ENCODE data around the gene XKR3.
"Not testable (repeated sequence)": the region's sequence is repeated elsewhere in the genome, so short reads cannot be mapped to it uniquely, and the experiment has no call there.

The XKR3 gene

DNA sequence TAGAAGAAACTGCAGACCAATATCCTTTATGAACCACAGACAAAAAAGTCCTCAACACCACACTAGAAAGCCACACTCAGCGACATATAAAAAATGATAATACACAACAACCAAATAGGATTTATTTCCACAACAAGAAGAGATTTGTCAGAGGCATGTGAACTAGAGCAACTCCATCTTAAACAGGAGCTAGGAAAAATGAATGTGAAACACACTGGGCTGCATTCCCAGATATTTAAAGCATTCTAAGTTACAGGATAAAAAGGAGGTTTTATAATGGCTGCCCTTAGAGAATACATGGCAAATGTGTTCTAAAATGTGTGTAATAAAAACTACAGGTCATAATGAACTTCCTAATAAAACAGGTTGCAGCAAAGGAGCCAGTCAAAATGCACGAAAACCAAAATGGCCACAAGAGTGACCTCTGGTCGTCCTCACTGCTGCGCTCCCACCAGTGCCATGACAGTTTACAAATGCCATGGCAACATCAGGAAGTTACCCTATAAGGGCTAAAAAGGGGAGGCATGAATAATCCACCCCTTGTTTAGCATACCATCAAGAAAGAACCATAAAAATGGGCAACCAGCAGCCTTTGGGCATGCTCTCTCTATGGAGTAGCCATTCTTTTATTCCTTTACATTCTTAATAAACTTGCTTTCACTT, 21.8 kb downstream of the XKR3 start:
- no peak for DNase-seq

DNA sequence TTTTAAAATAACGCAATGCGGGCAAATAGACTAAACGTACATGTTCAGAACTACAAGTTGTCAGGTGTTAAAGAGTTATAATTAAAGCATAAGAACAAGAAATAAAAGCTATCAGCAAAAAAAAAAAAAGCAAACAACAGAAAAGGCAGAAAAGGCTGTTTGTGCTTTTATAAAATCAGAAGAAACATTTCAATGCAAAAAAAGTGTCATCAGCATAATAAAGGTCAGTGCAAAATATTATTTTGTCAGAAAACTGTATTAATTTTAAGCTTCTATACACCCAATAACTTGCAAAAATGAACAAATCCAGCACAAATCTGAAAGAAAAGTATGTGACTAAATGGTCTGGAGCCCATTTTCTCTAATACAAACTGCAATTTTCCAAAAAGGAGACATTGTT, 23.6 kb downstream of the XKR3 start:
- no peak for DNase-seq

DNA sequence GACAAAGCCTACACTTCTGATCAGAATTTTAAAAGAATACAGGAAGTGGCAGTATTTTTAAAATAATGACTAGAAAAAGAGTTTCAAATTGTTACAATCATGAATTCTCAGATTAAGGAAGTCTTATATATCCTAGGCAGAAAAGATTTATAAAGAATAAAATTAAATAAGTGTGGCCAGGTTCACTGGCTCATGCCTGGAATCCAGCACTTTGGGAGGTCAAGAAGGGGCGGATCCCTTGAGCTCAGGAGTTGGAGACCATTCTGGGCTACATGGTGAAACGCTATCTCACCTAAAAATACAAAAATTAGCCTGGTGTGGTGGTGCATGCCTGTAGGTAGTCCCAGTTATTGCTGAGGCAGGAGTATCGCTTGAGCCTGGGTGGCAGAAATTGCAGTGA, 24.1 kb downstream of the XKR3 start:
- no peak for DNase-seq

DNA sequence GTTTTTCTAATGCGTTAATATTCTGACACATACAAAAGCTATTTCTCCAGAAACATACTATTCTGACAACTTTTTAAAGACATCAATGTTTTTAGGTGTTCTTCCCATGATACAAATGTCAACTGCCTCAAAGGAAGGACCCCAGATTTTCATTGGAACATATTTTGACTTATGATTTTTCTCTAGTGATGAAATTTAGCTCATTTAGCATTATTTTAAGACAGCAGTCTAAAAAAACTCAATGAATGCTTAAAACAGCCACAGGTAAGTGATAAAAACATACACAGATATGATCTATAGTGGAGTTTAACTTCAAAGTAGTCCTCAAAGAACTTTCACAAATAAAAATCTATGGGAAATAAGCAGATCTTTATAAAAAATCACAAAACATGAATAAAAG, 24.9 kb downstream of the XKR3 start:
- DNase-seq = no peak

DNA sequence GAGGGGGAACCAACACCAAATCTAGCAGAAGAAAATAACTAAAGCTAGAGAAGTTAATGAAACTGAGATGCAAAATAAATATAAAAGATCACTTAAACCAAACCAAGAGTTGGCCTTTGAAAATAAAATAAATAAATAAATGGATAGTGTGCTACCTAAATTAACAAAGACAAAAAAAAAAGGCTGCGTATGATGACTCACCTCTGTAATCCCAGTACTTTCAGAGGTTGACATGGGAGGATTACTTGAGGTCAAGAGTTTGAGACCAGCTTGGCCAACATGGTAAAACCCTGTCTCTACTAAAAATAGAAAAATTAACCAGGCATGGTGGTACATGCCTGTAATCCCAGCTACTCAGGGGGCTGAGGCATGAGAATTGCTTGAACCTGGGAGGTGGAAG, 29.7 kb downstream of the XKR3 start:
- DNase-seq = not testable (repeated sequence)

DNA sequence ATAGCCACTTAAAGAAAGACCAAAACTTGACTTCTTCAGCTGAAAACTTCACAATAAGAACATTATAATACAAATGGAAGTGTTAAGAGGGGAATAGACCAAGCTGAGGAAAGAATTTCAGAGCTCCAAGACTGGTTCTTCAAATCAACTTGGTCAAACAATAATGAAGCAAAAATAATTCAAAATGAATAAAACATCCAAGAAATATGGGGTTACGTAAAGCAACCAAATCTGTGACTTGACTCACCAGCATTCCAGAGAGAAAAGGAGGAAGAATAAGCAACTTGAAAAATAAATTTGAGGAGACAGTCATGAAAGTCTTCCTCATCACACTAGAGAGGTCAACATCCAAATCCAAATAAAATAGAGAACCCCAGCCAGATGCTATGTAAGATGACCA, 31.4 kb downstream of the XKR3 start:
- DNase-seq = no peak

DNA sequence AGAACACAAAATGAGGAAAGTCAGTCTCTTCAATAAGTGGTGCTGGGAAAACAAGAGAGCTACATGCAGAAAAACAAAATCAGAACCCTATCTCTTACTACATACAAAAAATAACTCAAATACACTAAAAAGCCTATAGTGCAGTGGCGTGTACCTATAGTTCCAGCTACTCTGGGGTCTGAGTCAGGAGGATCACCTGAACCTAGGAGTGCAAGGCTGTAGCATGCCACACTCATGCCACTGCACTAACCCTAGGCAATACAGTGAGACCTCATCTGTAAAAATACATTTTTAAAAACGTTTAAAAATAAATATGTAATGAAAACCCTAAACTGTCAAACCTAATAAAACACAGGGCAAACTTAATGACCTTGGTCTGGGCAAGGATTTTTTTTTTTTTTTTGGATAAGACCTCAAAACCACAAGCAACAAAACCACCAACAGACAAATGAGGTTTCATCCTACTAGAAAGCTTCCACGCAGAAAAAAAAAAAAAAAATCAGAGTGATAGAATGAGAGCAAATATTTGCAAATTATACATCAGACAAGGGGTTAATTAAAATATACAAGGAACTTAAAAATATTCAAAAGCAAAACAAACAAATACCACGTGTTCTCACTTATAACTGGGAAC, 35.2 kb downstream of the XKR3 start:
- DNase-seq = no peak

DNA sequence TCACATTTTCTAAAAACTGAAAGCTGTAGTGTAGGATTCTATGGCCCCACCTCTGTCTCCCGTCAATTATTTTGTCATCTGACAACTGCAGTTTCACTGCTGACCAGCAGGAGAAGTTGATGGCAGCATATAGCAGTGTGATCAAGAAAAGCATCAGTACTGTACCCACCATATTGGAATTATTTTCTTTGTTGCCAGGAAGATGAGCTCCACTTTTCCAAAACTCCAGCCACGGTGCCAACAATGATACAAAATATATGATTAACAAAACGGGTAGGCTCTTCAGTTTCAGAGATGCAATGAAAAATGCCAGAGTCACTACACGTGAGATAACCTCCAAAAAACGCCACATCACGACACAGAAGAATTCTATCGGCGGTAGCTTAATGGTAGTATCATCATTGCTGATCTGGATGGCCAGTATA, 41.3 kb downstream of the XKR3 start:
- DNase-seq = no peak

DNA sequence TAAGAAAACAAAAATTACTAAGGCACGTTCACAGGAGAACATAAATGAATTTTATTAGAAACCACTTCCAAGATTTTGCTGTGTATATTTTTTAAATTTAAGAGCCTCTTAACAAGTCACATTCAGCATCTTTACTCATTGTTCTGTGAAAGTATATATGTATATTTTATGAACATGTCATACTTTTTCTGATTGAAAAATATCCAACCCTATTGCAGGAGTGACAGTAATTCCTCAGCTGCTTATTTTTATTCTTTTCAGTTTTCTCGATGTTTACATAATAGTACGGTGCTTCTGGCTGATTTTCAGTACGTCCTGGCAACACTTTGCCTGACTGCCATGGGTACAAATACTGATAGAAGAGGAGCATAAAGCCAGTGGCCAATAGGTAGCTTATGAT, 41.8 kb downstream of the XKR3 start:
- DNase-seq = no peak

DNA sequence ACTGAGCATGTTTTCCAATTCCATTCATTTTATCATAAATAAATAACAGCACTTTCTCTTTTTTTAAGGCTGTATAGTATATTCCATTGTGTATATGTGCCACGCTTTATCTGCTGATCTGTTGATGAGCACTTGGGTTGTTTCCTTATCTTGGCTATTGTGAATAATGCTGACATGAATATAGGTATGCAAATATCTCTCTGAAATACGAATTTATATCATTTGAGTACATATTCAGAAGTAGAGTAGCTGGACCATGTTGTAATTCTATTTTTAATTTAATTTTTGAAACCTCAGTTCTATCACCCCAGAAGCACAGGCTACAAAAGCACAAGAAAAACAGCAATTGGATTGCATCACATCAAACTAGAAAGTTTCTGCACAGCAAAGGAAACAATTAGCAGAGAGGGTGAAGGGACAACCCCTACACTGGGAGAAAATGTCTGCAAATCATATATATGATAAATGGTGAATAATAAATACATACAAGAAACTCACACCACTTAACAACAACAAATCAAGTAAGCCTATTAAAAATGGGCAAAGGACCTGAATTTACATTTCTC, 43.4 kb downstream of the XKR3 start:
- no peak for DNase-seq

DNA sequence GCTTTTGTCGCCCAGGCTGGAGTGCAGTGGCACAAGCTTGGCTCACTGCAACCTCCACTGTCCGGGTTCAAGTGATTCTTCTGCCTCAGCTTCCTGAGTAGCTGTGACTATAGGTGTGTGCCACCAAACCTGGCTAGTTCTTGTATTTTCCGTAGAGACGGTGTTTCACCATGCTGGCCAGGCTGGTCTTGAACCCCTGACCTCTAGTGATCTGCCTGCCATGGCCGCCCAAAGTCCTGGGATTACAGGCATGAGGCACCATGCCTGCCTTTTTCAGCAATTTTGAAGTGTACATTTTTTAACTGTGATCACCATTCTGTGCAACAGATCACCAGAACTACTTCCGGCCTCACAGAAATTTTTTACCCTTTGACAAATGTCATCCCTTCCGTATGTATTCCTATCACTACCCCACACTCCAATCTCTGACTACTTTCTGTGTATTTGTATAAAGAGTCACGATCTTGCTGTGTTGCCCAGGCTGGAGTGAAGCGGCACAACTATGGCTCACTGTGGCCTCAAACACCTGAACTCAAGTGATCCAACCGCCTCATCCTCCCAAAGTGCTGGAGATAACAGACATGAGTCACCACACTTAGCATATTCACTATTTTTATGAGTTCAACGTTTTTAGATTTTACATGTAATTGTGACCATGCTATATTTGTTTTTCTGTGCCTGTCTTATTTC, 44.0 kb downstream of the XKR3 start:
- no peak for DNase-seq

DNA sequence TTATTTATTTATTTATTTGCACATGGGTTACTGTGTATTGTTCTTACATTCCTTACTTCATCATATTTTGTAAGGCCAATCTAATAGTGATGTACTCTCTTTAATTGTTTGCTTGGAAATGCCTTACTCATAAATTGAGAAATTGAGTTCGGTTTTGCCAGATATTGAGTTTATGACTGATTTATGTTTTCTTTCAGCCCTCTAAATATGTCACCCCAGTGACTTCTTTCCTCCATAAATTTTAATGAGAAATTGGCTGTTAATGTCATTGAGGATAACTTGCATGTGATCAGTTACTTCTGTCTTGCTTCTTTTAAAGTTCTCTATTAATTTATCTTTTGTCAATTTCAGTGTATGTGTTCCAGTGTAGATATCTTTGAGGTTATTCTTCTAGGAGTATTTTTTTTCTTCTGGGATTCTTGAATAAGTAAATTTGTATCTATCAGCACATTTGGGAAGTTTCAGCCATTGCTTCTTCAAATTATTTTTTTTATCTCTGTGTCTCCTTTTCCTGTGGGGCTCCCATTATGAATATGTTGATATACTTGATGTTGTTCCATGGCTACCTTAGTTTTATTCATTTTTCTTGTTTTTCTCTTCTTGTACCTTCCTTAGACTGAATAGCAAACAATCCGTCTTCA, 47.8 kb downstream of the XKR3 start:
- no peak for DNase-seq

DNA sequence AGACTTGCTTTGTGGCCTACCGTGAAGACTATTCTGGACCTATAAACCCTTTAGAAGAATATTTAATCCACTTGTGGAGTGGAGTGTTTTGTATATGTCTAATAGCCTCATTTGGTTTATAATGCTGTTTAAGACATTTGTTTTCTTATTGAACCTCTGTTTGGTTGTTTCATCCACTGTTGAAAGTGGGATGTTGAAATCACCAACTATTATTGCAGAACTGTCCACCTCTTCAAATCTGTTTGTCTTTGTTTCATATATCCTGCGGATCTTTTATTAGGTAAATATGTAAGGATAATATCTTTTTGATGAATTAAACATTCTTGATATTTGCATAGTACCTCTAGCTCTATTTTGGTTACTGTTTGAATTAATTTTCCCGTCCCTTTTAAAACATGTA, 49.1 kb downstream of the XKR3 start:
- DNase-seq = no peak

DNA sequence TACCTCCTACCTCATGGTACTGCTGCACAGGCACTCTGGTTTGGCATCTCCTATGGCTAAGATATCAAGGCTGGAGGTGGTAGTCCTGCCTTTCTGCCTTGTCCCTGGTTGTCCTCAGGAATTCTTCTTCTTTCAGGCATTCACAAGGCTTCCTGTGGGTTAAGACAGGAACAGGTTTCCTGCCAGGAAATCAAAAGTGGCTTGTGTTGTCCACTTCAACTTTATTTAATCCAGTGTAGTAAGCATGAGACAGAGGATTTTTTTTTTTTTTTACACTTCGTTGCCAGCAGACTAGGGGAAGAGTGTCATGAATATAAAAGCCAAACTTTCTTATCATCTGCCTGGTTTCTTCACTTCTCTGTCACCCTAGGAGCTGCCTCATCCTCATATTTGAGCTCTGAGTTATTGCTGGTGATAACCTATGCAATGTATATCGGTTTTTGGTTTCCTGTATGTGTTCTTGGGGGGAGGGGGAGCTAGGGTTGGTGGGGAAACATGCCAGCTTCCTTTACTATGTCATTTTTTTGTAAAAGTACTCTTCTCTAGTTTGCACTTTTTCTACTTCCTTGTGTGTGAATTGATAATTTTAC, 50.2 kb downstream of the XKR3 start:
- no peak for DNase-seq

DNA sequence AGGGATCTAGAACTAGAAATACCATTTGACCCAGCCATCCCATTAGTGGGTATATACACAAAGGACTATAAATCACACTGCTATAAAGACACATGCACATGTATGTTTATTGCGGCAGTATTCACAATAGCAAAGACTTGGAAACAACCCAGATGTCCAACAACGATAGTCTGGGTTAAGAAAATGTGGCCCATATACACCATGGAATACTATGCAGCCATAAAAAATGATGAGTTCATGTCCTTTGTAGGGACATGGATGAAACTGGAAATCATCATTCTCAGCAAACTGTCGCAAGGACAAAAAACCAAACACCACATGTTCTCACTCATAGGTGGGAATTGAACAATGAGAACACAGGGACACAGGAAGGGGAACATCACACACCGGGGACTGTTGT, 53.6 kb downstream of the XKR3 start:
- DNase-seq = not testable (repeated sequence)

DNA sequence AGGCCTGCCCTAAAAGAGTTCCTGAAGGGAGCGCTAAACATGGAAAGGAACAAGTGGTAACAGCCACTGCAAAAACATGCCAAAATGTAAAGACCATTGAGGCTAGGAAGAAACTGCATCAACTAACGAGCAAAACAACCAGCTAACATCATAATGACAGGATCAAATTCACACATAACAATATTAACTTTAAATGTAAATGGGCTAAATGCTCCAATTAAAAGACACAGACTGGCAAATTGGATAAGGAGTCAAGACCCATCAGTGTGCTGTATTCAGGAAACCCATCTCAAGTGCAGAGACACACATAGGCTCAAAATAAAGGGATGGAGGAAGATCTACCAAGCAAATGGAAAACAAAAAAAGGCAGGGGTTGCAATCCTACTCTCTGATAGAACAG, 57.3 kb downstream of the XKR3 start:
- not testable (repeated sequence) for DNase-seq

DNA sequence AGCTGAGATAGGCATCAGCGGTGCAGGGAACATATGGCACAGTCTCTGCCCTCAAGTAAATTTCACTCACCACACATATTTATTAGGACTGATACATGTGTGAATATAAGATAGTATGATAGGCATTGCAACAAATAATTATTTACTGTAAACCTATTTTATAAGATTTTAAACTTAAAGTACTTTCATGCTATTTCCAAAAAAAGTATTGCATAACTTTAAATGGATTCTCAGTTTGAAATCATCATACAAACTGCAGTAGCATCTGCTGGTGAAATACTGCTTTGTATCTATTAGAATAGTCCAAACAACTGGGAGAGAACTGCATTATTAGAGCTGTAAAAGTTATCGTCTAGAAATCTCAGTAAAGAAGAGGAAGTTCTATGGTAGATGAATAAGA, 63.0 kb downstream of the XKR3 start:
- DNase-seq = not testable (repeated sequence)

DNA sequence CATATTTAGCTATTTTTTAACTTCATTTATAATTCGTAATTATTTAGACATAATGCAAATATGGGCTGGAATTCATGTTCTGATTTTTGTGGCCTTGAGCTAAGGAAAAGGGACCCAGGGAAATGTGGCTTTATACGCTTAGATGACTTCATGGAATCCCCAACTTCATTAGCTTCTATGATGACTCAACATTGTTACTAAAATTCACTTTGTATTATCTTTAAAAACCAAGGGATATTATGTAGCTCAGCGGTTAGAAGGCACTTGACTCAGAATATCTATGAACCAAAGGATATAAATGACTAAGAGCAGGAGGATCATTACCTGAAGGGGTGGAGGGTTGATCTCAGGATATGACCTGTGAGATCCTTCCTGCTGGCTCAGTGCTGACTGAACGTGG, 64.8 kb downstream of the XKR3 start:
- not testable (repeated sequence) for DNase-seq

DNA sequence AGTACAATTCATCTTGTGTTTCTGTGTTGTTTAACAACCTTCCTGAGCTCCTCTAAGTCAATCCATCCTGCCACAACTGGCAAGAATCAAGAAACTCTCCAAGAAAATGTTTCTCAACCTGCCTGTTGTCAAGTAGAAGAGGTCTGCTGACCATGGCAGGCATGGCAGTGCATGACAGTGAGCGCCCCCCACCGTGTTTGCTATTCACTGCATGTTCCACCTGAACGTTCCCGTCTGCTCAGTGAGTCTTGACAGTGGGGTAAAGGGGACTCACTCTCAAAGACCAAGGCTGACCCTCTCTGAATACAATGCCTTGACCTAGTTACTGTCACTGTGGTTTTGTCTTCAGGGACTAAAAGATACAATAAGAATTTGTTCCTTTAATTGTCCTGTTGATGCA, 75.9 kb downstream of the XKR3 start:
- DNase-seq = not testable (repeated sequence)

DNA sequence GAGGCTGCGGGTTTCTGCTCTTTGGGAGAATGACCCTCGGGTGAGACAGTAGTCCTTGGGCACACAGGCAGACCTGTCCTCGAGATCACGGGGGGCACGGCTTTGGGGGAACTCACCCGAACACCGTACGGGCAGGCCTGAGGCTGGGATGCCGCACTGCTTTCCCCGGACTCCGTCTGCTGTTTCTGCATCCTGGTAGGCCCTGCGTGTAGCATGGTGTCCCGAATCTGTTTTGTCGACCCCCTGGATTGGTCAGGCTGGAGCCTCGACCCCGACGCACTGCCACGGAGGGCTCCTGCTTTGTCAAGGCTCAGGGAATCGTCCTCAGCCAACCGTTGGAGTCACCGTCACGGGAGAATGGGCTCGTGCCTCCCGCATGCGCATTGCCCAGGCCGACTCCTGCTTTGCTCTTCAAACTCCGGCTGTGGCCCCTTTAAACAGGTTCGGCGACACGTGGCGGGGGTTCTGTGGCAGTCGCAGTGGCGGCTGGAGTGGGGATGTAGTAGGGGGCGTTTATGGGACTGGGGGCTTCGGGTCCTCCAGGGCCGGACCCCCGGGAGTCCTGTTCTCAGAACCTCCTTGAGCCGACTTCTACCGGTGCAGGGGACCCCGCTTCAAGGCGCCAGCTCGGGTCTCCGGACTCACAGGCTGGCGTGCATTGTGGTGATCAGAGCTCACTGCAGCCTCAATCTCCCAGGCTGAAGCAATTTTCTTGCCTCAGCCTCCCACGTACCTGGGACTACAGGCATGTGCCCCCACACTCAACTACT, 76.9 kb downstream of the XKR3 start:
- DNase-seq = not testable (repeated sequence)

DNA sequence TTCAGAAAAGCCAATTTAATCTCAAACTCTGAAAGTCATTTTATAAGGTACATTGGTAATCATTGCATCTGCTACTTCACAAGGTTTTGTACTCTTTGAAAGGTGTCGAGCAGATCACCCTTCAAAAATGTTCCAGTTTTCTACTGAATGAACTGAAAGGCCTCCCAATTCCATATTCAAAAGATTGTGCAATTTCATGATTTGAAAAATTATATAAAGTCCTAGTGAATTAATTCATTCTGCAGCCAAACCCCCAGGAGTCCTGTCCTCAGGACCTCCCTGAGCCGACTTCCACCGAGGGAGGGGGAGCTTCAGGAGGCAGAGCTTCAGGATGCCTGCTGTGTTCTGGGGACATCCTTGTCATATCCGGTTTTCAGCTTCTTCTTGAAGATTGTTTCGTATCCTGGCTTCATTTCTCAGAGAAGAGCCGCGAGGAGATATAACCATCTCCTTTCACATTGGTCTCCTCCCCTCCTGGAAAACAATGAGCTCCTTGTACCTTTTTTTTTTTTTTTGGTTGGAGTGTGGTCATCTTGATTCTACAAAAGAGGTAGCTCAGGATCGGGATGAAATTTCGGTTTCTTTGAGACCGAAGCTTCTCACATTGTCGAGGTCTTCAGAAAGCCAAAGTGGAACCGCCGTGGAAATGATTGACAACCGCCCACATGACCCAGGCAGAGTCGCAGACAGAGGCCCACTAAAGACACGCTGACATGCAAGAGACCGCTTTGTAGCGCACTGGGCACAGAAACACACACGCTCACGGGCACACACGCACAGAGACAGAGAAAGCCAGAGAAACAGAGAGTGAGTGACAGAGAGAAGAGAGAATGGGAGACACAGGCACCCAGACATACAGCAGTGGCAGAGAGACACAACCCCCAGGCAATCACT, 77.7 kb downstream of the XKR3 start:
- not testable (repeated sequence) for DNase-seq
